Neural cell (in vitro differentiated cells): ENCODE results near the gene ABCA4. TPM values are rescaled to one million over a fixed set of nuclear protein-coding genes. Genes with fewer than 3 reads are reported as not detected.

Source experiments
- H2AFZ ChIP-seq: fragments of 200-600, 300-800 bp; sonication (generic), shearing (Covaris generic); 2 replicates; pipeline ENCODE4 v1.6.0; 2014; ENCODE audit warnings: low read depth, mild to moderate bottlenecking, antibody characterized with exemption, low read length, moderate library complexity
- H3F3A ChIP-seq: fragments of 200-600 bp; shearing (Covaris generic); 2 replicates; pipeline ENCODE4 v1.6.1; 2016; ENCODE audit warnings: mild to moderate bottlenecking, moderate library complexity, mixed read lengths, antibody characterized with exemption, low read length; ENCODE audit not compliant: insufficient read depth, poor library complexity, severe bottlenecking
- H3K27ac ChIP-seq: fragments of 200-600, 300-800 bp; sonication (generic), shearing (Covaris generic); 2 replicates; pipeline ENCODE4 v1.5.1; 2014; ENCODE audit warnings: mild to moderate bottlenecking, low read length, moderate library complexity
- H3K27me3 ChIP-seq: fragments of 300-800, 200-600 bp; sonication (generic), shearing (Covaris generic); 2 replicates; pipeline ENCODE4 v1.6.0; 2014; ENCODE audit warnings: mild to moderate bottlenecking, low read depth, low read length, moderate library complexity; ENCODE audit not compliant: insufficient read depth
- H3K36me3 ChIP-seq: fragments of 300-800, 200-600 bp; sonication (generic), shearing (Covaris generic); 2 replicates; pipeline ENCODE4 v1.5.1; 2014; ENCODE audit warnings: mild to moderate bottlenecking, antibody characterized with exemption, low read length, moderate library complexity; ENCODE audit not compliant: insufficient read depth
- H3K4me2 ChIP-seq: fragments of 300-800, 200-600 bp; sonication (generic), shearing (Covaris generic); 2 replicates; pipeline ENCODE4 v1.6.0; 2014; ENCODE audit warnings: mild to moderate bottlenecking, low read length
- H3K4me3 ChIP-seq: fragments of 300-800, 200-600 bp; sonication (generic), shearing (Covaris generic); 2 replicates; pipeline ENCODE4 v1.5.1; 2014; ENCODE audit warnings: mild to moderate bottlenecking, low read length, moderate library complexity
- H3K79me2 ChIP-seq: fragments of 200-600 bp; shearing (Covaris generic); replicated peaks from 2 replicates; pipeline ENCODE4 v1.6.0; 2014; ENCODE audit warnings: mild to moderate bottlenecking, low read length, moderate library complexity; ENCODE audit not compliant: insufficient read depth
- H3K9ac ChIP-seq: fragments of 300-800, 200-600 bp; sonication (generic), shearing (Covaris generic); 2 replicates; pipeline ENCODE4 v1.6.1; 2016; ENCODE audit warnings: mild to moderate bottlenecking, low read length, mixed read lengths
- H3K9me2 ChIP-seq: fragments of 200-600 bp; shearing (Covaris generic); 2 replicates; pipeline ENCODE4 v1.6.1; 2016; ENCODE audit warnings: mild to moderate bottlenecking, low read length, mixed read lengths; ENCODE audit not compliant: insufficient read depth
- H3K9me3 ChIP-seq: fragments of 200-600, 300-800 bp; sonication (generic), shearing (Covaris generic); 2 replicates; pipeline ENCODE4 v1.6.1; 2016; ENCODE audit warnings: mild to moderate bottlenecking, mixed run types, low read length, moderate library complexity, mixed read lengths
- H4K20me1 ChIP-seq: fragments of 200-600 bp; shearing (Covaris generic); 2 replicates; pipeline ENCODE4 v1.6.1; 2016; ENCODE audit warnings: mild to moderate bottlenecking, mixed run types; ENCODE audit not compliant: insufficient read depth
- CTCF ChIP-seq: fragments of 450-650 bp; IDR thresholded peaks from 2 replicates; pipeline ENCODE4 v1.5.1; 2014; ENCODE audit warnings: antibody characterized with exemption, mild to moderate bottlenecking, moderate library complexity; ENCODE audit not compliant: poor library complexity, severe bottlenecking
- EP300 ChIP-seq: fragments of 450-650 bp; conservative IDR thresholded peaks from 2 replicates; pipeline ENCODE4 v1.6.1; 2014; ENCODE audit warnings: antibody characterized with exemption, mild to moderate bottlenecking, moderate library complexity; ENCODE audit not compliant: poor library complexity, severe bottlenecking
- EZH2 ChIP-seq: fragments of 200-600, 300-800 bp; shearing (Covaris generic), sonication (generic); IDR thresholded peaks from 2 replicates; pipeline ENCODE4 v1.6.1; 2014; ENCODE audit warnings: antibody characterized with exemption, low read length, borderline replicate concordance, mild to moderate bottlenecking; ENCODE audit not compliant: insufficient read depth, poor library complexity, severe bottlenecking
- MXI1 ChIP-seq: fragments of 450-650 bp; conservative IDR thresholded peaks from 2 replicates; pipeline ENCODE4 v1.6.1; 2014; ENCODE audit warnings: antibody characterized with exemption, mild to moderate bottlenecking; ENCODE audit not compliant: poor library complexity, severe bottlenecking
- POLR2AphosphoS5 ChIP-seq: IDR thresholded peaks from 2 replicates; pipeline ENCODE4 v1.6.1; 2012
- RAD21 ChIP-seq: fragments of 450-650 bp; conservative IDR thresholded peaks from 2 replicates; pipeline ENCODE4 v1.6.1; 2014; ENCODE audit warnings: antibody characterized with exemption, mild to moderate bottlenecking, moderate library complexity
- SMC3 ChIP-seq: fragments of 450-650 bp; conservative IDR thresholded peaks from 2 replicates; pipeline ENCODE4 v1.6.1; 2014; ENCODE audit warnings: antibody characterized with exemption, mild to moderate bottlenecking, moderate library complexity; ENCODE audit not compliant: poor library complexity
- TAF1 ChIP-seq: IDR thresholded peaks from 2 replicates; pipeline ENCODE4 v1.6.1; 2012; ENCODE audit warnings: low read depth
- polyA plus RNA-seq: library from polyadenylated mRNA; depleted of rRNA; stranded (reverse); fragments of >200 nt; gene quantifications from 2 replicates; pipeline ENCODE4 v1.2.3, GENCODE V29; 2014
- TF ChIP-seq, protein P1 (sequence below): IDR thresholded peaks from 2 replicates; pipeline ENCODE4 v1.6.1; 2012; ENCODE audit warnings: borderline replicate concordance

ABCA4 gene
- polyA plus RNA-seq, 1 donor from 2014 or later, result not detected

DNA sequence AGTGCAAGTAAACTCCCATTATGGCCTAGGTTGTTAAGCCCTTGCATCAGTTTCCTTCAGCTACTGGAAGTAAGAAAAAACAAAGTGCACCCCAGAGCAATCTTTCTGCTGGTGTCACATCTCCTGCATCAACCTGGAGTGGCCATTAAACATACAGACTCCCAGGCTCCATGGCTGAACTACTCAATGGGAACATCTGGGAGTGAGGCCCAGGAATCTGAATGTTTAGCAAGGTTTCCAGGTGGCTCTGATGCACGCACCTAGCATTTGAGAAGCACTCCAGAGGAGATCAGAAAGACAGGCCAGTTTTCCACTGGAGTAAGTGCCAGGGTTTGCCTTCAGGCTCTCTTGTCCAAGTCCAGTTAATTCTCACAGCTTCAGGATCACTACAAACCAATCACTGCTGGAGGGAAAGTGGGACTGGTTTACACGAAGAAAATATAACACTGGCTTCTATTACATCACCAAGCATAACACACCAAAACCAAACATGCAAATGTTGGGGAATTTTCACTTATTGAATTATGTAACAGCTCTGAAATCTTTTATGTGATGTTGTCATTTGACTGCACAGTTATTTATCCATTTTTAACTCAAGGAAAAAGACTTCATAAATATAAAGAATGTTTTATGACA is 22.3 kb upstream of the ABCA4 start:
- no peaks in the 10 kb centered on the region for H3K27me3 ChIP-seq
- H3K27ac ChIP-seq, result no peak overlapping the region
- H3F3A ChIP-seq, result no peaks in the 10 kb centered on the region
- H3K4me3 ChIP-seq, result no peak overlapping the region
- no peaks in the 10 kb centered on the region for H4K20me1 ChIP-seq
- H3K9me2 ChIP-seq, result no peaks in the 10 kb centered on the region
- no peaks in the 10 kb centered on the region for H3K9me3 ChIP-seq
- H2AFZ ChIP-seq, result no peak overlapping the region
- no peak overlapping the region for H3K9ac ChIP-seq
- H3K79me2 ChIP-seq, result no peaks in the 10 kb centered on the region
- H3K36me3 ChIP-seq, result no peaks in the 10 kb centered on the region
- TF ChIP-seq EZH2 (no peak), SMC3 (no peak), EP300 (no peak), MXI1 (no peak), RAD21 (no peak), TAF1 (no peak), POLR2AphosphoS5 (no peak), CTCF (no peak)
- TF ChIP-seq, protein P1, sequence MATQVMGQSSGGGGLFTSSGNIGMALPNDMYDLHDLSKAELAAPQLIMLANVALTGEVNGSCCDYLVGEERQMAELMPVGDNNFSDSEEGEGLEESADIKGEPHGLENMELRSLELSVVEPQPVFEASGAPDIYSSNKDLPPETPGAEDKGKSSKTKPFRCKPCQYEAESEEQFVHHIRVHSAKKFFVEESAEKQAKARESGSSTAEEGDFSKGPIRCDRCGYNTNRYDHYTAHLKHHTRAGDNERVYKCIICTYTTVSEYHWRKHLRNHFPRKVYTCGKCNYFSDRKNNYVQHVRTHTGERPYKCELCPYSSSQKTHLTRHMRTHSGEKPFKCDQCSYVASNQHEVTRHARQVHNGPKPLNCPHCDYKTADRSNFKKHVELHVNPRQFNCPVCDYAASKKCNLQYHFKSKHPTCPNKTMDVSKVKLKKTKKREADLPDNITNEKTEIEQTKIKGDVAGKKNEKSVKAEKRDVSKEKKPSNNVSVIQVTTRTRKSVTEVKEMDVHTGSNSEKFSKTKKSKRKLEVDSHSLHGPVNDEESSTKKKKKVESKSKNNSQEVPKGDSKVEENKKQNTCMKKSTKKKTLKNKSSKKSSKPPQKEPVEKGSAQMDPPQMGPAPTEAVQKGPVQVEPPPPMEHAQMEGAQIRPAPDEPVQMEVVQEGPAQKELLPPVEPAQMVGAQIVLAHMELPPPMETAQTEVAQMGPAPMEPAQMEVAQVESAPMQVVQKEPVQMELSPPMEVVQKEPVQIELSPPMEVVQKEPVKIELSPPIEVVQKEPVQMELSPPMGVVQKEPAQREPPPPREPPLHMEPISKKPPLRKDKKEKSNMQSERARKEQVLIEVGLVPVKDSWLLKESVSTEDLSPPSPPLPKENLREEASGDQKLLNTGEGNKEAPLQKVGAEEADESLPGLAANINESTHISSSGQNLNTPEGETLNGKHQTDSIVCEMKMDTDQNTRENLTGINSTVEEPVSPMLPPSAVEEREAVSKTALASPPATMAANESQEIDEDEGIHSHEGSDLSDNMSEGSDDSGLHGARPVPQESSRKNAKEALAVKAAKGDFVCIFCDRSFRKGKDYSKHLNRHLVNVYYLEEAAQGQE, result no peak
- H3K4me2 ChIP-seq, result no peak overlapping the region

DNA sequence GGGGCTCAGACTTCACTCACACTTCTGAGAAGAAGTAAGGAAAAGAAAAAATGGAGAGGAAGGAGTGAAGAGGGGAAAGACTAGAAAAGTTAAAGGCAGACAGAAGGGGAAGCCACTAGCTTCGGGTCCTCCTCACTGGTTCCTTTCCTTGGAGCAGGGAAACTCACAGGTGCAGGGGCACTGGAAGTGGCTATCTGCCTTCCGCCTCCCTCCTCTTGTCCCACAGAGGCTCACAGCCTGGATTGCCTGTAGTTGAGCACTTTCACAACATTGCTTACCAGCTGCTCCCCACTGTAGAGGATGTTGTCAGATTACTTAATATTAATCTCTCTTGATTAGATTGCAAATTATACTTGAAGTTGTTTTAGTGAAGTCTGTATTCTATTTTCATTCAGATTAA is 21.6 kb upstream of the ABCA4 start:
- no peak overlapping the region for H3K27ac ChIP-seq
- H4K20me1 ChIP-seq, result no peaks in the 10 kb centered on the region
- H3K9me3 ChIP-seq, result no peaks in the 10 kb centered on the region
- no peaks in the 10 kb centered on the region for H3K9me2 ChIP-seq
- no peak for TF ChIP-seq SMC3
- TF ChIP-seq, protein P1, result no peak
- no peak for TF ChIP-seq TAF1
- no peak for TF ChIP-seq EP300
- no peak for TF ChIP-seq CTCF
- no peak for TF ChIP-seq MXI1
- TF ChIP-seq EZH2, result no peak
- TF ChIP-seq RAD21, result no peak
- no peak for TF ChIP-seq POLR2AphosphoS5
- H3K4me2 ChIP-seq, result no peak overlapping the region
- no peak overlapping the region for H3K4me3 ChIP-seq
- H3K36me3 ChIP-seq, result no peaks in the 10 kb centered on the region
- no peak overlapping the region for H2AFZ ChIP-seq
- H3K79me2 ChIP-seq, result no peaks in the 10 kb centered on the region
- no peak overlapping the region for H3K9ac ChIP-seq
- no peaks in the 10 kb centered on the region for H3K27me3 ChIP-seq
- H3F3A ChIP-seq, result no peaks in the 10 kb centered on the region
